GM18517 (cell line): ENCODE results near the gene TAB3.

ENCODE experiments used
- ATAC-seq: cut with Tn5 transposase; IDR thresholded peaks from one replicate; pipeline ENCODE4 v1.9.1; 2021; ENCODE audit warnings: mild to moderate bottlenecking, moderate library complexity; ENCODE audit not compliant: unreplicated experiment

Gene TAB3

GRCh38 chrX:30777575-30777974 lies 111.5 kb downstream of the TAB3 start:
- ATAC-seq: no peak
